ENCODE results near the gene CEP85L.

DNA sequence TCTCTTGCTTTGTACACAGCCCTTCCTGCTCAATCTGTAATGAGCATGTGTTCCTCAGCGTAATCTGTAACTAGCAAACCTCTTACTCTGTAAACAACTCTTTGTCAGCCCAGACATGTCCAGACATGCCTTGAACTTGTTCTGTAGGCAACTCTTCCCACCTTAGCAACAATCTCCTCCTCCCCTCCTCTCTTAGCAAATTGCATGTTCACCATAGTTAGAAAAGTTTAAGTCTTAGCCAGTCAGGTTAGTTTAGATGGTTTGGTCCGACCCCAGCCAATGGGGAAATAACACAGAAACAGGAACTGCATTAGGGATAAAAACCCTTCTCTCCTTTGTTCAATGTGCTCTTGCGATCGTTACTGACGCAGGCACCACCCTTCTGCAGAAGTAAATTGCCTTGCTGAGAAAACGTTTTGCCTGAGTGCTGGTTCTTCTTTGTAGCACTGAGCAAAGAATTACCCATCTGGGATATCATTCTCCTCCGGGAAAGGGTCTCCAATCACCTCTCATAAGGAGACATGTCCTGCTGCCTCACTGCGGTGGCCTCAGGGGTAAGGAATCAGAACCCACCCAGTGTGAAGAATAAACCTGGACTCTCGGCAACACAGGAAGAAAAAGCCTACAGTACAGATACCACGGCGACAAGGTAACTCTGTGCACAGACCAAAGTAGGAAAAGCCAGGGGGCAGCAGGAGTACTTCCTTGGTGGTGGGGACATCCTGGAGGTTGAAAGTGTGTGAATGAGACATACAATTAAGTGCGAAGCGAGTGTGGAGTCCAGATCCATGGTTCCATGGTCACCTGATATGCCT lies 77.1 kb downstream of the CEP85L start:
- TF ChIP-seq, protein P1, sequence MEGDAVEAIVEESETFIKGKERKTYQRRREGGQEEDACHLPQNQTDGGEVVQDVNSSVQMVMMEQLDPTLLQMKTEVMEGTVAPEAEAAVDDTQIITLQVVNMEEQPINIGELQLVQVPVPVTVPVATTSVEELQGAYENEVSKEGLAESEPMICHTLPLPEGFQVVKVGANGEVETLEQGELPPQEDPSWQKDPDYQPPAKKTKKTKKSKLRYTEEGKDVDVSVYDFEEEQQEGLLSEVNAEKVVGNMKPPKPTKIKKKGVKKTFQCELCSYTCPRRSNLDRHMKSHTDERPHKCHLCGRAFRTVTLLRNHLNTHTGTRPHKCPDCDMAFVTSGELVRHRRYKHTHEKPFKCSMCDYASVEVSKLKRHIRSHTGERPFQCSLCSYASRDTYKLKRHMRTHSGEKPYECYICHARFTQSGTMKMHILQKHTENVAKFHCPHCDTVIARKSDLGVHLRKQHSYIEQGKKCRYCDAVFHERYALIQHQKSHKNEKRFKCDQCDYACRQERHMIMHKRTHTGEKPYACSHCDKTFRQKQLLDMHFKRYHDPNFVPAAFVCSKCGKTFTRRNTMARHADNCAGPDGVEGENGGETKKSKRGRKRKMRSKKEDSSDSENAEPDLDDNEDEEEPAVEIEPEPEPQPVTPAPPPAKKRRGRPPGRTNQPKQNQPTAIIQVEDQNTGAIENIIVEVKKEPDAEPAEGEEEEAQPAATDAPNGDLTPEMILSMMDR (IDR thresholded peaks at IDR 0.05), result no peak
- TF ChIP-seq POLR2A (IDR thresholded peaks at IDR 0.05), result no peak
